GM18870 (cell line): Measurements from ENCODE around the gene NRXN2.

Source experiments
- ATAC-seq: cut with Tn5 transposase; IDR thresholded peaks from one replicate; pipeline ENCODE4 v1.9.1; 2021; ENCODE audit warnings: moderate library complexity; ENCODE audit not compliant: unreplicated experiment

Gene NRXN2

DNA sequence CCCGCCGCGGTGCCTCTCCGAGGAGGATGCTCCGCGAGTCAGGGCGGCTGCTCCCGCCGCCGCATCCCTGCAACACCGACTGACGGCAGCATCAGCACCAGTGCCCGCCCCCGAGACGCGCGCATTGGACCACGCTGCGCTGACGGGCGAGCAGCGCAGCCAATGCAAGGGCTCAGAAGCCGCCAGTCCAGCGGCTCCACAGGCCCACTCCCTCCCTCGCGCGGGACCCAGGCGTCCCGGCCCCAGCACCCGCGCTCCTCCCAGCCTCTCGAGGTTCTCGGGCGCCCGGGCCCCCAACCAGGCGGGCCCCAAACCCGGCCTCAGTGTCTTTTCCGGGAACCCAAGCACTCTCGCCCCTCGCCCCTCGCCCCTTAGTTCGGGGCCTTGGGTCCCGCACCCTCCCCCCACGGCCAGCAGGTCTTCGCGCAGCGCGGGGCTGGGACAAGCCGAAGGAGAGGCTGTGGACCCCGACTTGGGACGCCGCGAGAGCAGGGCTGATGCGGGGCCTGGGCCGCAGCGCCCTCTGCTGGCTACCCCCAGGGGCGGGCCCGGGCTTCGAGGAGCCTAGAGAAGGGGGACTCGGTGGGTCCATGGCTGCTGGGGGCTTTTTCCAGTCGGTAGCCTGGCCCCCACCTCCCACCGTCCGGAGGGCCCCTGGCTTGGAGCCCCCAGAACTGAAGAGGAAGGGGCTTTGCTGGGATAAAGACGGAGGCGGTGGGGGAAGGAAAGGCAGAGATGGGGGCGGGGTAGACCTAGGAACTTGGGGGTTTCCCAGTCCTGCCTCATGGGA is at the start of gene NRXN2:
Gene NRXN2, minus strand, starts transcription at position 81 of the 790 bp plus-strand sequence. CDS start 9,498 bp downstream, outside the sequence.
- ATAC-seq: no peak

DNA sequence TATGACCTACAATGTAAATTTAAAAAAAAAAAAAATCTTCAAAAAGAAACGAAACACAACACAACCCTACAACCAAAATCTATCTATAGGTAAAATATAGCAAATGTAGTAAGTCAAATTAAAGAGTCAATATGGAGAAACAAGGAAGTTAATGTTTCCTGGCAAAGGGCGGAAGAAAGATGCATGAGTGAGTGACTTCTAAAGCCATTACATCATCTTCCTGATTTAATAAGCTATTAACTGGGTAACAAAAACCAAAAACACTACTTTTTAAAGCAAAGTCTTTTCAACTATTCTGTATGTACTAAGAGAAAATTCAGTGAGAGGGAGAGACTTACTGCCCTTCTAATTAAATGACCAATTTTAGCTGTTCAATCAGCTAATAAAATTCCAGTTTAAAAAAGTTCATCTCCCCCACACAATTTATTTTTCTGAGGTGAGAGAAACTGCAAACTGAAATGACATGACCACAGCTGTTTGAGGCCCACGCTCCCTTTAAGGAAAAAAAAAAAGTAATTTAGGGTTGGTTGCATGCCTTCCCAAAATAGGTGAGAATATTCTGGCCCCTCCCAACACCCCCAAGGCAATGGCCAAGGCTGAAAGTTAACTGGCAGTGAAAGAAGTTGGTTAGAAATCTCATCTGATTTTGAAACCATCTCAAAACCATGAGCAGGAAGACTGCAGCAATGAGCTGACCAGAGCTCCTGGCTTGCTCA is 49.5 kb upstream of the NRXN2 start:
- peak; percentile 44 for ATAC-seq

DNA sequence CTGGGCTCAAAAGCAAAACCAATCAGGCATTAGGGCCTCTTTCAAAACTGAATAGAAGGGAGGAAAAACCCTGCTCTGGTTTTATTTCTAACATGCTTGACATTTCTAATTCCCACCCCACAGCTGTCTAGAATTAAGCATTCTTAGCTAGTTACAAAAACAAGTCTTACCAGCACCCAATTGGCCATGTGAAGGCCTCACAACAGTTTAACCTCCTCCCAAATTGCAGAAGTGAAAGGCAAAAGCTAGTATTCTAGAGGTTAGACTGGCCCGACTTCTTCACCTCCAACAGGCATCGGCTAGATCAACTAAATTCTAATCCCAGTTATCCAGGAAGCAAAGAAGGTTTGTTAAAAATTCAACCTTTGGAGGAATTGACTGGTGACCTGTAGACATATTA is 48.9 kb upstream of the NRXN2 start:
- ATAC-seq: no peak

DNA sequence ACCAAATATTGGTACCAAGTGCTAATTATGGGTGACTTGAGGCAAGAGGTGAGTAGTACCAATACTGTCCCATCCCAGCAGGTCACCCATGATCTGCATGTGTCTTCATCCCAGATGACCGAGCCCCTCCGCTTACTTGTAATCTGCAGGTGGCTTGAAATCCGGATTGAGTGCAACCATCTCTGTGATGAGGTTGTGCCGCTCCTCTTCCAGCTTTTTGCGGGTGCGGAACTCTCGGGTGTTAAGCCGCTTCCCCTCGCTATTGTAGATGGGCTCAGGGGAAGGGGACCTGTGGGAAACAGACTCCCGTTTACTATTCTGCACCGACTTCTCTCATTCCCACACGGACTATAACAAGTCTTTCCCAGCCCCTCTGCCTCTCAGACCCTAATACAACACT is 47.1 kb upstream of the NRXN2 start:
- ATAC-seq: no peak

DNA sequence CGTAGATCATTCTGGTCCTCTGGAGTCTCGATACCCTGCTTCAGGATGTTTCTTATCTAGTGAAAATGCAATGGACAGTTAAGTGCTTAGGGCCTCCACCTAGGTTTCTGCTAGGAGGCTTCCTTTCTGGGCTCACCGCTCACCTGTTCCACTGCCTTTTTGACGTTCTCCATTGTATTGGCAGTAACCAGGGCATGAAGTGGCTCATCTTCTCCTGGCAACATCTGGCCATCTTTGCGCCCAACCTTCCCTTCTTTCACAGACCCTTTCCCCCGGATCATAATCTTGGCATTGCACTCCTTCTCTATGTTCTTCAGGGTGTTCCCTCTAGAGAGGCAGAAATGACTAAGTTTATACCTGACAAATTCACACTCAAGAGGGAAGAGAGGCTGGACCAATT is 46.3 kb upstream of the NRXN2 start:
- no peak for ATAC-seq

DNA sequence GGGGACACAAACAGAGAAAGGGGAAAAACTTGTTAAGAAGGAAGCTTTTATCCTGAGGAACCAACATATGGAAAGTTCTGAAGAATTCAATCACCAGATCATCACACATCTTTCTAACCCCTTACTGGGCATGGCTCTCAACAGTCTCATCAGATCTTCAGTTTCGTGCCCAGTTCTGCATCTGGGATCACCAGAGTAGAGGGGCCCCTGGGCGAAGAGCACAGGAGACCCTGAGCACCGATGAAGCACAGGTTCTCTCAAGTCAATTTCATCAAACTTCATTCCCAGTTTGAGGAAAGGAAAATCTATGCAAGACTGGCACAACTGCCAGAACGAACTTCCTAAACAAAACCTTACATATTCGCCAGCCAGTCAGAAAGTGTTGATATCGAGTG is 45.3 kb upstream of the NRXN2 start:
- no peak for ATAC-seq

DNA sequence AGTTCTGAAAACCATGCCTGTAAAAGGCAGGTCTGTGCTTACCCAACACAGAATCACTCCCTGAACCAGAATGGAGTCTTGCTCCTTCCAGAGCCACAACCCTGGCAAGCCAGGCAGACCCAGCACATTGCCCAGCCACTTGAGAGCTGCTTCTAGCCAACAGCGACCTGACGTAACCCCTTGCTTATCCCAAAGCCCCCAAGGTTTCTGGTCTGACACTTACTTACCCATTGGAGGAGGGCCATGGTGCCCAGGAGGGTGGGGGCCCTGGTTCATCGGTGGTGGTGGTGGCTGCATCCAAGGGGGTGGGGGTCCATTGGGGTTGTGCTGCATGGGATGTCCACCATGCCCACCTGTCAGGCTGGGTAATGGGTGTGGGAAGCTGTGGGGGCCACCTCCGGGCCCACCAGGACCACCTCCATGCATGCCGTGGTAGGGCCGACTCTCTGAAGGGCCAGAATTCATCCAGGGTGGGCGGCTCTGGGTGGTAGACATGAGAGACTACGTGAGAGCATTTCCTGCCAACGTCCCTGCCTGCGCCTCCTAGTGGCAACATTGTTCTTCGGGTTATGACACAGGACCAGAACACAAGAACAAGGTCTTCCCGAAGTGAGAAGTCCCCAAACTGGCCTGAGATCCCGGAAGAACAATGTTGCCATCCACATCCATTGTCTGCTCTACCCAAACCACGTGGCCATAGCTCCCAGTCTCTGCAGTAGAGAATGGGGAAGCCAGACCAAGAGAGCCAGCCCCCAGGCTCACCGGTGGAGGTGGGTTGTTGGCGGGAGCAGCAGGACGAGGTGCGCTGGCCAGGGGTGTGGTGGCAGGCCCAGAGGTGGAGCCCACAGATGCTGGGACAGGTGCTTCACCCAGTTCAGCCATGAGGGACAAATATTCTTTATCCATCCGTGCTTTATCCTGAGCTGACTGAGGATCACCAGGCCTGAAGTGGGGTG is 44.6 kb upstream of the NRXN2 start:
- ATAC-seq: no peak

DNA sequence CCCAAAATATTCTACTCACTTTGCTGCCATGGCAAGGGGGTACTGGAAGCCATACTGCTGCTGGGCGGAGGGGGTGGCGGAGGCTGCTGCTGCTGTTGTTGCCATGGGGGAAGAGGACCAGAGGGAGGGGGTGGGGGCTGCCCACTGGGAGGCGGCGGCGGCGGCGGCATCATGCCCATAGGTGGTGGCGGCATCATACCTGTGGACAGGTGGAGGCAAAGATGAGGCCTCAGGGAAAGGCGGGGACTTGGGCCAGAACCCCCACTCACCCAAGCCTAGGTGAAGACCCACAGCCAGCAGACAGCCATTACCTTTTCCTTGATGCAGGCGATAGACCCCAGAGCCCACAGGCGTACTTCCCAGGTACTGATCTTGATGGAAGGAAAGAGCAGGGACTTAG is 43.9 kb upstream of the NRXN2 start:
- no peak for ATAC-seq

DNA sequence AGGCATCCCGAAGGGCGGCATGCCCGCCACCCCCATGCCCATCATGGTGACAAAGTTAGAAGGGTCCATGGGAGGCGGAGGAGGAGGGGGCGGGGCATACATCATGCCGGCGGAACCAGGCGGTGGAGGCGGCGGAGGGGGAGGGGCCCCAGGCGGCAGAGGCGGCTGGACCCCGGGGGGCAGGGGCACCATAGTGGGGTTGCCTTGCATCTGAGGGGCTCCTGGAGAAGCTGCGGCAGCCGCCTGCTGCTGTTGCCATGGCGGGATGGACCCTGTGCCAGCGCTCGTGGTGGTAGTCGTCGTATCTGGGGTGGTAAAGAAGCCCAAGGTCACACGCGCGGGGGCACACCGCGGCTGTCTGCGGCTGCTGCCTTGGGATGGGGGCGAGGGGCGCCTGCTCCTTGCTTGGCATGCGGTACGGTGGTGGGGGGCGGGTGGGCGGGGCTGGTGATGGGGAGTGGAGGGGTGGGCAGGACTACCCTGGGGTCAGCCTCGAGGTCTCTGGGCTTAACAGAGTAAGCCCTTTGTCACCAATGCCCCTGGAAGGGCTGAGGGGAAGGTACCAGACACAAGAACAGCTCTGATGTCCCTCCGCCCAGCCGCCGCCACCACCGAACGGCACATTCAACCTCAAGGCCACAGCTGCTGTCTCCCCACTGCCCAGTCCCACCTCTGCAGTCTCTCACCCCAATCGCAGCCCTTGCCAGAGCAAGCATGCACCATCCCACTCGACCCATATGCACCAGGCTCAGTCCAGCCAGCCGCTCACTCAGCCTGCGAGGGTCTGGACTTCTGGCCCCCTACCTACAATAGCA is 43.1 kb upstream of the NRXN2 start:
- no peak for ATAC-seq

DNA sequence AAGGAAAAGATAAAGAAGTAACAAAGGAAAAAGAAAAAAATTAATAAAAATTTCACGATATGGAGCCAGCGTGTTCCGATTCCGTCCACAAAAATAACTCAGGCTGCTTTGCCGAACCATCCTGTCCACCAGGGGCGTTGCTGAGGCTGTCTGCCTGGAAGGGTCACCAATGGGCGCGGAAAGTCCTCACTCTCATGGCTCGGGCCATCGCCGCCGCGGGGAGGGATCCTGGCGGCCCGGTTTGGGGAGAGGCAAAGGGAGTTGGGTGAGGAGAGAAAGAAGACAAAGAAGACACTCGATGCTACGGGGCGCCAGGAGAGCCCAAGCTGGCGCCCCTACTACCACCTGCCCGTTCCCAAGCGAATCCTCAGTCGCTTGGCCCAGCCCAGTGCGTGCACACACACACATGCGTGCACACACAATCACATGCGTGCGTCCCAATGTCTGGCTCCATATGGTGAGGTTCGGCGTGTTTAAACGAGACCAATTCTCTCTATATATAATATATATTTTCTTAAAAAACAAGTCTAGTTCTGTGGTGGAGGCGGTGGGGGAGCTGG is 42.4 kb upstream of the NRXN2 start:
- no peak for ATAC-seq

DNA sequence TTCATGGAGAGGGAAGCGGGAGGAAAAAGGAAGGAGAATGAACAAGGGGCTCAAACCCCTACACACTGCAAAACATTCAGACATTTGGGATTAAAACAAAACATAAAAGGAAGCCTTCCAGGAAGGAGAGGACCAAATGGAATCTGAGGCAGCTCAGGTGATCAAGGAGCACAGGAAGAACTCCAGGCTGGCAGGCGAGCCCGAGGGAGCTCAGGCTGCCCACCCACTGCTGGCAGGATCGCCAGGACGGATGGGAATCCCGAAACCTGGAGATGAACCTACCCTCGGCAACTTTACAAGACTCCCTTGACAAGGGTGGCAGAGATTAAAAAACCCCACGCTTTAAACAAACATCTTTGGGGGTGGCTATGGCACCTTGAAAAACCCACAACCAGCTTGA is 41.8 kb upstream of the NRXN2 start:
- ATAC-seq: no peak

DNA sequence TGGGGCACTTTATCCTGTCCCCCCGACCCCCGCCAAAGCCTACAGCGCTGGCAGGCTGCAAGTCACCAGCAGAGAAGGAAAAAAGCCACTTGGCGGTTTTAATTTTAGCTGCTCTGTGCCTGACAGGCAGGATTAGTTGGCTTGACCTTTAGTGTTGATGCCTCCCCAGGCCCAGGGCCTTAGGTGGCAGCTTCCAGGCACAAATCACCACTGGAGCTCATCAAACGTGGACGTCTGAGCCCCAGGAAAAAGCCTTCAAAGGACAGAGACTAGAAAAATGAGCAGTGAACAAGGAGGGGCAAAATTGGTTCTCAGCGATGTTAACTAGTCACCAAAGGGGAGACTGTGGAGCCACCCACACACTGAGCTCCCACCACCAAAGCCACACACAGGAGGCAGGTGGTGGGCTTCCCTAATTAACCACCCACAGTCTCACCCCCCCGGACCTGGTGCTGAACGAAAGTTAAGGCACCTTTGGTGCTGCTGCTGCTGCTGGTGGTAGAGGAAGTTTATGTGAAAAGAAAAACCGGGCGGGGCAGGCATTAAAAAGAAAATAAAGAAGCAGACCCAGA is 41.1 kb upstream of the NRXN2 start:
- ATAC-seq: no peak

DNA sequence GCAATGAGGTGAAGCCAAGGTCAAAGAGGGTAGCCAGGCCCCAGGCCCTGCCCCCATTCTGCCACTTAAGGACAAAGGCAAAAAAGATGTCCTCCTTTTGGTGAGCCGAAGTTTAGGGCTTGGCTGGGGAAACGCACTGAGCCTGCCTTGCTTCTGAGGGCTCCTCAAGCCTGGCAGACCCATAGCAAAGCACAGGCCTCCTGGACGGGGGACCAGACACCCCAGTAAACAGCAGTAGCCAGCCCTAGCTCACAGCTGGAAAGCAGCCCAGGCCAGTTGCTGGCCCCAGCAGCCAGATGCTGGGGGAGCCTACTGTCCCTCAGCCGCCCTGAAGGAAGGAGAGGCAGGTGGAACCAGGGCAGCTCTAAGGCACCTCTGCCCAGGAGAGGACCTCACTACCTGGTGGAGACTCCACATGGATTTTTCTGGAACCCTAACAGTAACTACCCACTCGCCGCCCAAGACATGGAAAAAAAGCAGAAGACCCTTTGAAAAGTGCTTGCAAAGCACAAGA is 40.6 kb upstream of the NRXN2 start:
- no peak for ATAC-seq

DNA sequence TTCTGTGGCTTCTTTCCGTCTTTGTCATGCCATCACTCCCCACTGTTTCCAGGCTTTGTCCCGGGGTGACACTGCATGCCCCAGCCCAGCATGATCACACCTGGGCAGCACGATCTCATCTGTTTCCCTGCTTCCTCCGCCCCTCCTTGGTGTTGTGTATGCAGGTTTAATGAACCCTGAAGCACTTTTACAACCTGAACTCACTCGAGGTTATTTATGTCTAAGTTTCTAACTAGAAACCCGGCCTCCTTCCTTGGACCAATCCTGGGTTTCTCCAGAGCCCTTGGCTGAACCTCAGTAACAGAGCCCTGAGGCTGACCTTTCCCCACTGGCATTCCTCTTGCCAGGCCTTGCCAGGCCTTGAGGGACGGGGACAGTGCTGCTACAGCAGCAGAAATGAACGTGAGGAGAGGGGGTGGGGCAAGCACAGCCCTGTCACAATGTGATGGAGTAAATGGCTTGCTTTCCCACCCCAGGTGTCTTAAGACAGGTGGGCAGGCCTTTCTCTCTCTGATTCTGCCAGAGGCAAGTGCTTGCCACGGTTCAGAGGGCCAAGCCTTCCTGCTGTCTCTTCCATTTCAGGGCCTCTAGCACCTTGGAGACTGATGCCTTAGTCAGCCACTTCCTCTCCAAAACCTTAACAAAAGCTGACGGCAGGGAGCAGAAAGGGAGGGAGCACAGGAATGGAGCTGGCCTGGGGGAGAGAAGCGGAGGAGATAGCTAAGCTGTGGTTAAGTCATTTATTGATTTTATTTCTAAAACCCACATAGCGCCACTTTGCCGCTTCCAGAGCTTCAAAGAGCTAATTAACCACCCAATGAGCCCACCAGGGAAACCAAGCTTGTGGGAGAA is 39.9 kb upstream of the NRXN2 start:
- no peak for ATAC-seq

DNA sequence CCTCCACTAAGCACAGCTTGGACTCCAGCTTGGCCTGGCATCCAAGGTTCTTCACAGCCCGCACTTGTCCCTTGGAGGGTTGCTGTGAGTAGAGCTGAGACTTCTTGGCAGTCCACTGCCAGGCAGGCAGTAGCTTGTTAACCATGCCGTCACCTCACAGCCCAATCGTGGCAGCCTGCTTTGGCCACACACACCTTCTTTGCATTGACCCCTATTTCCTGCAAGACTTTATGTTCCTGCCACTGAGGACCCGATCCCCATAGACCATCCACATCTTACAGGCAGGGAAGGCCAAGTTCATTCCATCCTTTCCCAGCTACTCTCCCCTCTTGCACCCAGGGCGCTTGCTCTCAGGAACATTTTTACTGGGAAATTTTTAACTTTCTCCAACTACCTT is 39.3 kb upstream of the NRXN2 start:
- ATAC-seq: no peak

DNA sequence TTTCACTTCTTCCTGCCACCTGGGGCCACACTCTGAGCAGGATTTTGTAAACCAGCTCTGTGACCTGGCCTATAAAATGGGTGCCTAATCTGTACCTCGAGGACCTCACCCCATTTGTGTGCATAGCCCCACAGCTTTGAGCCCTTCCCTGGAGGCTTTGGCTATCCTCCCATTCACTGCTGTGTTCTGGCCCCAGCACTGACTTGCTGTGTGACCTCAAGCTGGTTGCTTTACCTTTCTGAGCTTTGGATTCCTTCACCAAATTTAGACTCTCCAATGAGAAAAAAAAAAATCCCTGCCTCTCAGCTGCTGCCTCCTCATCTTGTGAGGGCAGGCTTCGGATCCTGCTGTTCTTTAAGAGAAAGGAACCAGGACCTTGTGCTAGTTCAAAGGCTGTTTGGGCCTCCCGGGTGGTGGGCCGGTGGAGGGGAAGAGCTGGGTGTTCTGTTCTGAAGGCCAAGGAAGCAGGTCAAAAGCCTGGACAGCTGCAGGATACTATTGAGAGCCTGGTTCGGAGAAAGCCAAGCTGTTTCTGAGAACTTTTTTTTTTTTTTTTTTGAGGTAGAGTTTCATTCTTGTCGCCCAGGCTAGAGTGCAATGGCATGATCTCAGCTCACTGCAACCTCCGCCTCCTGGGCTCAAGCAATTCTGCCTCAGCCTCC is 37.9 kb upstream of the NRXN2 start:
- ATAC-seq: no peak

DNA sequence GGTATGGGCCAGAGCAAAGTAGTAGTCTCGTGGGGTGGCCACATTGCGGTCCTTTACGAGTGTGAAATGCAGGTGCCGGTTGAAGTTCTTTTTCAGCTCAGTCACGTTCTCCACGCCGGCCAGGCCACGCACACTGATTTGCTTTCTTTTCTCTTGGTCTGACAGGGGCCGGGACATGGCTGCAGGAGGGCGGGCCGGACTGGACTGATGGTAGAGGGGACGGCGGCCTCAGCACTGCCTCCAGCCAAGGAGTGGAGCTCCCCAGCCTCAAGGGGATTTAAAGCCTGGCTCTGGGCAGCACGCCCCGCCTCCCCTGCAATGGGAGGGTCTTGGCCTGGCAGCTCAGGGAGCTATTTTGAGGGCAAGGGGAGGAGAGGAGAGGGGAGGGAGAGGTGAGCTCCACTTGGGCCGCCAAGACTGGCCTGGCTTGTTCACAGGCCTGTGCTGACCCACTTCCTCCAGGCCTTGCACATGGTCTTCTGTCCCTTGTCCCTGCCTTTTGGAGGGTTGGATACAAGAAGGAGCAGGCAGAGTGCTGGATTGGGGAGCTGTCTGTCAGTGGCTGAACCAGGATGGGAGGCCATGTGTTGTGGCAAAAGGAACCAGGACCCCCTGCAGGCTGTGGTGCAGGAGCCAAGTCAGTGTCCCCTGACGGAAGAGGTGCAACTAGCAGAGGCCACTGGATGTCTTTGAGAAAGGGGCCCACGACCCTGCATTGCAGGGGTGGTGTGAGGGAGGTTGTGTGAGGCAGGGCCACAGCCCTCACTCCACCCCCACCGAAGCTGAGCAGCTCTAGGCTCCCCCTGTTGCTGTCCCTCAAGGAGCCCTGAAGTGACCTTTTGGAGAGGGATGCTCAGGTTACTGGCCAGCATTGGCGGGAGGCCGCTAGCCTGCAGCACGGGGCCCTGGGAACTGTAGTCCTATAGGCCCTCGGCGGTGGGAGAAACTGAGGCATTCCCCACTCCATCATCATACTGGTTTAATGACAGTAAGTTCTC is 37.0 kb upstream of the NRXN2 start, which contains the start of gene PYGM:
Gene PYGM, minus strand, starts transcription at position 253 of the 998 bp plus-strand sequence. Its CDS starts 76 bp downstream, at position 177.
- ATAC-seq: no peak
